22Rv1 (cell line): ENCODE measurements around the gene SWAP70.

Experiments used
- ZFX ChIP-seq: fragments of 450-650 bp; IDR thresholded peaks from 2 replicates; pipeline ENCODE4 v1.6.1; 2017; ENCODE audit warnings: antibody characterized with exemption, borderline replicate concordance
- TF ChIP-seq, protein P1 (sequence below): fragments of 450-650 bp; IDR thresholded peaks from 2 replicates; pipeline ENCODE4 v1.5.1; 2017; ENCODE audit warnings: mild to moderate bottlenecking

DNA sequence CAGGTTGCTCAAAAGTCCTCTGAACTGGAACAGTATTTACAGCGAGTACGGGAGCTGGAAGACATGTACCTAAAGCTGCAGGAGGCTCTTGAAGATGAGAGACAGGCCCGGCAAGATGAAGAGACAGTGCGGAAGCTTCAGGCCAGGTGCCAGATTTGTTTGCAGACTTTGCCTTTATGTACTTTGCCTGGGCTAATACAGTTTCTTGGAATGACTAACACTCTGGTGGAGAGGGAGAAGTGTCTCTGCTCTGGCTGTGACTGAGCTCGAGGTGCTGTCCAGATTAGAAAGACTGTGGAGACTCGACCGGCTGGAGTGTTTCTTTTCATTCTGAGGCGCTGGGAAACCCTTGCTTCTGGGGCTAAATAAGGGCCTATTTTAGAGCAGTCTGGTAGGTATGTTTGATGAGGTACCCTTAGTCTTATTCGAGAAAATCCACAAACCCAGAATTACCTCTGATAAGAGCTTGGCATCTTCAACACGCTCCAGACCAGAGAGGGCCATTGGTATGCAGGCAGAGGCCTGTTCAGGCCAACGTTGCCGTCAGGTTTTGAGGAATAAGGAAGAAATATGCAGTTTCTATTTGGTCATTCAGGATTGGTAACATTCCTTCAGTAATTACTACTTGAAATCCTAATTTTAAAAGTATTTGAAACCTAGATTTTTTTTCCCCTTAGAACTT, 76.5 kb downstream of the SWAP70 start:
- TF ChIP-seq, protein P1, sequence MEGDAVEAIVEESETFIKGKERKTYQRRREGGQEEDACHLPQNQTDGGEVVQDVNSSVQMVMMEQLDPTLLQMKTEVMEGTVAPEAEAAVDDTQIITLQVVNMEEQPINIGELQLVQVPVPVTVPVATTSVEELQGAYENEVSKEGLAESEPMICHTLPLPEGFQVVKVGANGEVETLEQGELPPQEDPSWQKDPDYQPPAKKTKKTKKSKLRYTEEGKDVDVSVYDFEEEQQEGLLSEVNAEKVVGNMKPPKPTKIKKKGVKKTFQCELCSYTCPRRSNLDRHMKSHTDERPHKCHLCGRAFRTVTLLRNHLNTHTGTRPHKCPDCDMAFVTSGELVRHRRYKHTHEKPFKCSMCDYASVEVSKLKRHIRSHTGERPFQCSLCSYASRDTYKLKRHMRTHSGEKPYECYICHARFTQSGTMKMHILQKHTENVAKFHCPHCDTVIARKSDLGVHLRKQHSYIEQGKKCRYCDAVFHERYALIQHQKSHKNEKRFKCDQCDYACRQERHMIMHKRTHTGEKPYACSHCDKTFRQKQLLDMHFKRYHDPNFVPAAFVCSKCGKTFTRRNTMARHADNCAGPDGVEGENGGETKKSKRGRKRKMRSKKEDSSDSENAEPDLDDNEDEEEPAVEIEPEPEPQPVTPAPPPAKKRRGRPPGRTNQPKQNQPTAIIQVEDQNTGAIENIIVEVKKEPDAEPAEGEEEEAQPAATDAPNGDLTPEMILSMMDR = no peak
- TF ChIP-seq ZFX = no peak
